ENCODE data around the gene AOAH. TPM values are rescaled to one million over a fixed set of nuclear protein-coding genes. Genes with fewer than 3 reads are reported as not detected.

The AOAH gene
- total RNA-seq, 2 experiments from 2014 or later = 13.3 to 14.4 TPM

DNA sequence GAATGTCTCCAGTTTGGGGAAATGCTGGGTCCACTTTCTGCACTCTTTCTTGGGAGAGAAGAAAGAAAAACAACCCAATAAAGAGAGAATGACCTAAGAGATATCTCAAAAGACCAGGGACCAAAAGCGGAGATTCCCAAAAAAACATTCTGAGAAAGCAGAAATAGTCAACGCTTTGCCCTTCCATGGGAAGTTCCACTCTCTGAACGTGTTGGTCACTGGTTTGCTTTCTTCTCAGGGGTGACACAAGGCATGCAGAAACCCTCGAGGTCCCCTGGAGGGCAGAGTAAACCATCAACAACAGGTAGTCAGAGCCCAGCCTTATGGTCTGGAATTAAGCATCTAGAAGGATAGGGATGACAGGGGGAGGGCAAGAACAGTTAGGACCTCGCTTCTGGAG, 26.2 kb upstream of the AOAH start:
- Mint-ChIP-seq H3K4me1 (peaks cover 11% of the 10 kb centered on the region), H3K27me3 (peaks cover 11% of the 10 kb centered on the region), H3K4me3 (no peak overlapping the region), H3K36me3 (ENCODE audit: low read depth) (peaks cover 5% of the 10 kb centered on the region), H3K9me3 (no peaks in the 10 kb centered on the region), H3K27ac (no peak overlapping the region)
- ChIA-PET CTCF (interaction anchor here (2.0 to 2.4 kb wide), 2 partner anchors 13 to 16 kb away, joined by 6 to 8 read pairs; no protein-coding TSS in a partner anchor), POLR2A (no interaction called here)
- no peak for DNase-seq

DNA sequence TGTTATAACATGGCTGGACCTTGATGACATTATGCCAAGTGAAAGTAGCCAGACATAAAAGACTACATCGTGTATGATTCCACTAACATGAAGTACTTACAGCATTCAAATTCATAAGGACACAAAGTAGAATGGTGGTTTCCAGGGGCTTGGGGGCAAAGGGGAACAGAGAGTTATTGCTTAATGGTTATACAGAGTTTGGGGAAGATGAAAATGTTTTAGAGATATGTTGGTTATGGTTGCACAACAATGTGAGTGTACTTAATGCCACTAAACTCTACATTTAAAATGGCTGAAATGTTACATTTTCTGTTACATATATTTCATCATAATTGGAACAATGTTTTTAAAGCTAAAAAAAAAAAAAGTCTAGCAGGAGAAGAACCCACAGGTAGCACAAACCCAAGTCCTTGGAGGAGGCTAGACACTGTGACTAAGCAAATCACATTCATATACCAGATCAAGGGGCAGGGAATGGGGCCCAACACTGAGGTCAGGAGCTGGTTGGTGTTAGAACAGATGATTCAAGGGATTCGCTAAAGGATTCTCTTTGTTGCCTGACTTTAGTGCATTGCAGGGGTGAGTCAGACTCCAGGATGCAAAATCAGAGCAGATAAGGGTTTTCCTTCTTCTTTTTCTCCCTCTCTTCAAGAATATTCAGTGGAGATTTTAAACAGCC, 25.1 kb upstream of the AOAH start:
- no peak overlapping the region for H3K27ac Mint-ChIP-seq
- no peak overlapping the region for H3K4me3 Mint-ChIP-seq
- H3K4me1 Mint-ChIP-seq = peaks cover 11% of the 10 kb centered on the region
- POLR2A ChIA-PET = no interaction called here
- peaks cover 11% of the 10 kb centered on the region for H3K27me3 Mint-ChIP-seq
- H3K36me3 Mint-ChIP-seq (ENCODE audit: low read depth) = peaks cover 5% of the 10 kb centered on the region
- CTCF ChIA-PET = interaction anchor here (0.7 to 2.2 kb wide), 4 partner anchors 15 to 78 kb away, joined by 3 to 6 read pairs (median 4); no protein-coding TSS in a partner anchor
- DNase-seq = no peak
- no peaks in the 10 kb centered on the region for H3K9me3 Mint-ChIP-seq

DNA sequence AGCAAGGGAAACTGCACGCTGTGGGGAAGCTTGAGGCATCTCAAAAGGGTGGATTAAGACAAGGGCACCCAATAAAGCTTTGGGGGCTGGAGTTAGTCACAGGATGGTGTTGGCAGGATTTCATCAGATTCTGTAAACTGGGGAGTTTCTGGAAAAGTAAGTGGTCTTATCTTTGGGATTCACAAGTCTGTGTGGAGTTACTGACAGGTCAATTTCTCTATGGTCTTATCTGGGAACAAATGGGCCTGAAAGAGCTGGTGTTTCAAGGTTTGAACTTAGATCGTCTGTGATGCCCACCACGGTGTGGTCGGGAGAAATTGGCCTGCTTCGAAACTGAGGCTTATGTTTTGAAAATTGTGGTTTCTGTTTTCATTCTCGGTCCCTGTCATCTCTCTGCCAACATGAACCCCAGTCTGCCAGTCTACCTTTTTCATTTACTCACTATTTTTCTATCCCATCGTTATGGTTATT, 23.8 kb upstream of the AOAH start:
- DNase-seq = no peak
- POLR2A ChIA-PET = no interaction called here

GRCh38 chr7:36747280-36748016, 23.2 kb upstream of the AOAH start:
- peaks cover 14% of the 10 kb centered on the region for H3K27me3 Mint-ChIP-seq
- no peak for DNase-seq
- ChIA-PET CTCF (interaction anchor here (0.6 to 2.2 kb wide), 9 partner anchors 11 to 138 kb away, joined by 3 to 6 read pairs (median 4); no protein-coding TSS in a partner anchor), POLR2A (no interaction called here)
- H3K4me1 Mint-ChIP-seq = peaks cover 11% of the 10 kb centered on the region
- no peak overlapping the region for H3K4me3 Mint-ChIP-seq
- no peak overlapping the region for H3K27ac Mint-ChIP-seq
- peaks cover 11% of the 10 kb centered on the region for H3K9me3 Mint-ChIP-seq
- peaks cover 6% of the 10 kb centered on the region for H3K36me3 Mint-ChIP-seq (ENCODE audit: low read depth)

More for the DNA sequence above, 23.8 kb upstream of the AOAH start:
- CTCF ChIA-PET = interaction anchor here (1.0 to 2.2 kb wide), 5 partner anchors 12 to 89 kb away, joined by 3 to 6 read pairs (median 4); no protein-coding TSS in a partner anchor
- no peak overlapping the region for H3K27ac Mint-ChIP-seq
- peaks cover 6% of the 10 kb centered on the region for H3K36me3 Mint-ChIP-seq (ENCODE audit: low read depth)
- H3K9me3 Mint-ChIP-seq = peaks cover 9% of the 10 kb centered on the region
- peaks cover 11% of the 10 kb centered on the region for H3K4me1 Mint-ChIP-seq
- peaks cover 14% of the 10 kb centered on the region for H3K27me3 Mint-ChIP-seq
- H3K4me3 Mint-ChIP-seq = no peak overlapping the region

- no peak overlapping the region for H3K4me3 Mint-ChIP-seq
- POLR2A ChIA-PET = no interaction called here
- no peak overlapping the region for H3K27ac Mint-ChIP-seq
- H3K4me1 Mint-ChIP-seq = peaks cover 11% of the 10 kb centered on the region
- H3K27me3 Mint-ChIP-seq = peaks cover 12% of the 10 kb centered on the region
- CTCF ChIA-PET = interaction anchor here (0.7 to 2.2 kb wide), 3 partner anchors 13 to 19 kb away, joined by 3 to 5 read pairs (median 3); no protein-coding TSS in a partner anchor
- H3K36me3 Mint-ChIP-seq (ENCODE audit: low read depth) = peaks cover 4% of the 10 kb centered on the region
- no peak for DNase-seq
- peaks cover 11% of the 10 kb centered on the region for H3K9me3 Mint-ChIP-seq
Measured at GRCh38 chr7:36746347-36746746, 22.1 kb upstream of the AOAH start.

DNA sequence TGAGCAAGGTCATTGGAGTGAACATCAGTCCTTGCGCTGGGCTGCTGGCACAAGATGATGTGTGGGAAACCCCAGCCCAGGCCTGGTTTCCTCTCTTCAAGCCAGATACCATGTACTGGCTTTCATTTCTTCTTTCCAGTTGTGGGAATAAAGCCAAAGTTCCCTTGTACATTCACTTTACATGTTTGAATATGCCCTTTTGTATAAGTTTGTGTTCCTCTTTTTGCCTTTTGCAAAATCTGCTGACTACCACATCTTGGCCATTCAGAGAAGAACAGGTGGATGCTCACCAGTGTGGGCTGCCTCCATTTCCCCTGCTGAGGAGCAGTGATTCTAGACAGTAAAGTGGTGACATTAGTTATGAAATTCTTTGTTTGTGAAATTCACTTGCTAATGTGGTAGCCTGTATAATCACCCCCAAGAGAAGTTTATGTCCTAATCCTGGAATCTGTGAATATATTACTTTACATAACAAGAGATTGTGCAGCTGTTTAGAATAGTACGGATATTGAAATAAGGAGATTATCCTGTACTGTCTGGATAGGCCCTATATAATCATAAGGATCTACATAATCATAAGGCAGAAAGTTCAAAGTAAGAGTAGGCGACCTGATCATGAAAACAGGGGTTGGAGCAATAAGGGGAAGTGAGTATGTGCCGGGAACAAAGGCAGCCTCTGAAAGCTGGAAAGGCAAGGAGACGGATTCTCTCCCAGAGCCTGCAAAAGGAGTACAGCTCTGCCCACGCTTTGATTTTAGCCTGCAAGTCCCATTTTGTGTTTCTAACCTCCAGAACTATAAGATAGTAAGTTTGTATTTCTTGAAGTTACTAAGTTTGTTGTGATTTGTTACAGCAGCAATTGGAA, 18.8 kb upstream of the AOAH start:
- peaks cover 3% of the 10 kb centered on the region for H3K36me3 Mint-ChIP-seq (ENCODE audit: low read depth)
- H3K4me3 Mint-ChIP-seq = no peak overlapping the region
- ChIA-PET CTCF (no interaction called here), POLR2A (no interaction called here)
- H3K4me1 Mint-ChIP-seq = peaks cover 14% of the 10 kb centered on the region
- DNase-seq = no peak
- no peak overlapping the region for H3K27ac Mint-ChIP-seq
- peaks cover 3% of the 10 kb centered on the region for H3K27me3 Mint-ChIP-seq
- peaks cover 11% of the 10 kb centered on the region for H3K9me3 Mint-ChIP-seq

DNA sequence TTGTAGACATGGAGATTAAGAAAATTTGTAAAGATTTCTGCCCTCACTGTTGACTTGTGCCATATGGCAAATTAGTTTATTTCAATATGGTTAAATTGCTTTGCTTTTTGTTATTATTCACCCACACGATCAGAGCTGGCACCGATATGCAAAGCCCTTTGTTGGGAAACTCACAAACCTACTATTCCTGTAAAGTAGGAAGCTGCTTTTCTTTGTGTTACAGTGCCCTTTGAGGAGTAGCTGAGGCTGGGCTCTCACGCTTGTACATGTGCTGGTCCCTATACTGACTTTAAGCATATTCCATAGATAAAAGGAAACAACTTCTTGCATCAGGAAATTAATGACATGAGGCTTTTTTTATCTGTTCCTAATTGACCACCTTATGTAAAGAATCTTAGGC, 17.6 kb upstream of the AOAH start:
- ChIA-PET POLR2A (no interaction called here), CTCF (no interaction called here)
- H3K4me1 Mint-ChIP-seq = peaks cover 11% of the 10 kb centered on the region
- H3K27me3 Mint-ChIP-seq = peaks cover 3% of the 10 kb centered on the region
- H3K9me3 Mint-ChIP-seq = peaks cover 11% of the 10 kb centered on the region
- no peak overlapping the region for H3K27ac Mint-ChIP-seq
- no peak for DNase-seq
- no peak overlapping the region for H3K4me3 Mint-ChIP-seq
- peaks cover 3% of the 10 kb centered on the region for H3K36me3 Mint-ChIP-seq (ENCODE audit: low read depth)

- no peak overlapping the region for H3K4me3 Mint-ChIP-seq
- H3K27me3 Mint-ChIP-seq = peaks cover 3% of the 10 kb centered on the region
- no peak for DNase-seq
- CTCF ChIA-PET = interaction anchor here (1.7 kb wide), 1 partner anchor 11 kb away, joined by 3 read pairs; no protein-coding TSS in a partner anchor
- peaks cover 5% of the 10 kb centered on the region for H3K36me3 Mint-ChIP-seq (ENCODE audit: low read depth)
- peaks cover 28% of the 10 kb centered on the region for H3K4me1 Mint-ChIP-seq
- POLR2A ChIA-PET = no interaction called here
- H3K27ac Mint-ChIP-seq = no peak overlapping the region
- H3K9me3 Mint-ChIP-seq = peaks cover 11% of the 10 kb centered on the region
Measured at GRCh38 chr7:36739351-36739750, 15.1 kb upstream of the AOAH start.

DNA sequence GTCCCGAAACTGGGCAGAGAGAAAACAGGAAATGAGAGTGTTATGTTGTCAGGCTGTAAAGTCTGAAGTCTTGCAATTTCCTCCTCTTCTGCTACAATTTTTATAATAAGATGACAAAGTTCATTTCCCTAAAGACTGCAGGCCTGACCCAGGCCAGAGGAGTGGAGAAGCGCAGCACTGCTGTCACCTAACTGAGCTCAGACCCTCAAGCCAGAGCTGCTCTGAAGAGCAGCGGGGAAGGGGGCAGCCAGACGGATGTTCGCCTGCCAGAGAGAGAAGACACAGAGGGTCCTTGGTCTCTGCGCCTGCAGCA, 12.6 kb upstream of the AOAH start:
- Mint-ChIP-seq H3K4me3 (no peak overlapping the region), H3K27me3 (no peaks in the 10 kb centered on the region), H3K36me3 (ENCODE audit: low read depth) (peaks cover 14% of the 10 kb centered on the region), H3K27ac (peak overlapping the region; percentile 86), H3K9me3 (peaks cover 12% of the 10 kb centered on the region), H3K4me1 (peaks cover 34% of the 10 kb centered on the region)
- DNase-seq = no peak
- ChIA-PET POLR2A (no interaction called here), CTCF (interaction anchor here (1.0 to 1.6 kb wide), 2 partner anchors 11 to 19 kb away, joined by 3 to 4 read pairs; no protein-coding TSS in a partner anchor)

DNA sequence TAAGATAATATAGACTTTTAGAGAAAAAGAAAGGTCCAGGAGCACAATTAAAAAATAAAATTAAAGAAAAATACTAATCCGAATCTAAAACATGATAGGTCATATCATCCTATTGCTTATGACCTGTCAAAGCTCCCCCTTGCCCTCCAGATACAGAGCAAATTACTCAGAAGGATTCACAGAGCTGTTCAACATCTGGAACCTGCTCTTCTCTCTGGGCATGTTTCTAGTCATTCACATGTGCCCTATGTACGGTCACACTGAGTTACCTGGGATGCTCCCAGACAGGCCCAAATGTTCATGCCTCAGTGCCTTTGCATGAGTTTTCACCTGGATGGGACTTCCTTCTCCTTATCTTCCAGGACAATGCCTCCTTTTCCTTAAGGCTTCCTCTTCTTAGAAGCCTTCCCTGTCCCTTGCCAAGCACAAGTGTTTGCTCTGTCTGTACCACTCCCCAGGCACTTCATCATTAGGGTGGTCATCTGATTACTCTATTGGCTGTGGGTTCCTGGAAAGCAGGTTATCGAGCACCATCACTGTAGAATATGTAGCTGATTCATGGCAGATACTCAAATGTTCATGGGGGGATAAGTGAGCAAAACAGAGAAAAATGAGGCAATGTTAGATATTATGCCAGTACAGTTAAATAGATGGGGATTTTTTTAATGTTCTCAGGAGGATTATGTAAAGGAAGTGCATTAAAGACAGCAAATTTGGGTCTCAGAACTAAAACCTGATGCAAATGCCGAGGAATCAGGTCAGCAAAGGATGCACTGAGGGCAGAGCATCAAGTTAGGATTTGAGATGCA, 12.0 kb upstream of the AOAH start:
- Mint-ChIP-seq H3K27me3 (no peaks in the 10 kb centered on the region), H3K36me3 (ENCODE audit: low read depth) (peaks cover 16% of the 10 kb centered on the region), H3K4me1 (peaks cover 34% of the 10 kb centered on the region), H3K4me3 (no peak overlapping the region), H3K27ac (peak overlapping the region; percentile 86), H3K9me3 (peaks cover 16% of the 10 kb centered on the region)
- no peak for DNase-seq
- ChIA-PET CTCF (interaction anchor here (1.0 to 1.6 kb wide), 3 partner anchors 9 to 20 kb away, joined by 3 to 4 read pairs (median 4); no protein-coding TSS in a partner anchor), POLR2A (no interaction called here)

GRCh38 chr7:36735172-36735571, 10.9 kb upstream of the AOAH start:
- H3K9me3 Mint-ChIP-seq = peaks cover 20% of the 10 kb centered on the region
- DNase-seq = no peak
- no peak overlapping the region for H3K27ac Mint-ChIP-seq
- no peak overlapping the region for H3K4me3 Mint-ChIP-seq
- ChIA-PET CTCF (interaction anchor here (1.2 to 1.6 kb wide), 4 partner anchors 8 to 17 kb away, joined by 3 to 6 read pairs (median 4); no protein-coding TSS in a partner anchor), POLR2A (no interaction called here)
- peaks cover 34% of the 10 kb centered on the region for H3K4me1 Mint-ChIP-seq
- H3K27me3 Mint-ChIP-seq = no peaks in the 10 kb centered on the region
- peaks cover 27% of the 10 kb centered on the region for H3K36me3 Mint-ChIP-seq (ENCODE audit: low read depth)

DNA sequence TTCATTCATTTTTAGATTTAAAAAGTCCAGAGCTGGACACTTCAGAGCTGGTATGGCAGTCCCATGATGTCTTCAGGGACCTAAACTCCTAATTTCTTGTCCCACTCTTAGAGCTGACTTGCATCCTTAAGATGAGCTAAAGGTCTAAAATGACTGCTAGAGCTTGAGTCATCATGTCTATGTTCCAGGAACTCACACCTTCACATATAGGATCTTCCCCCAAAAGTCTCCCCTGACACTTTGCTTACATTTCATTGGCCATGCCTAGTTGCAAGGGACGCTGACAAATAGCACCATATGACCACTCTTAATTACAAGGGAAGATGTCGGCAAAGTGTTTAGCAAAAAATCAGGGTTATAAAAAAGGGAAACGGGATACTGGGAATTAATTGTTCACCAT, 10.4 kb upstream of the AOAH start:
- no peaks in the 10 kb centered on the region for H3K27me3 Mint-ChIP-seq
- H3K36me3 Mint-ChIP-seq (ENCODE audit: low read depth) = peaks cover 31% of the 10 kb centered on the region
- H3K9me3 Mint-ChIP-seq = peaks cover 22% of the 10 kb centered on the region
- no peak overlapping the region for H3K4me3 Mint-ChIP-seq
- H3K27ac Mint-ChIP-seq = no peak overlapping the region
- ChIA-PET POLR2A (no interaction called here), CTCF (interaction anchor here (1.2 to 1.6 kb wide), 4 partner anchors 8 to 17 kb away, joined by 3 to 6 read pairs (median 4); no protein-coding TSS in a partner anchor)
- DNase-seq = no peak
- H3K4me1 Mint-ChIP-seq = peaks cover 34% of the 10 kb centered on the region

All from activated CD4-positive, alpha-beta T cell treated with anti-CD3 and anti-CD28 coated beads, Interleukin-2, amount 10 ng/mL, durations not matched to agents 7 days and 5 days (primary cell).